CD4-positive, alpha-beta T cell treated with Interleukin-2 at 100 ng/mL for 4 hours (primary cell): ENCODE results near the gene EEIG2.
"Not testable (repeated sequence)": the region's sequence is repeated elsewhere in the genome, so short reads cannot be mapped to it uniquely, and the experiment has no call there.

Experiments used
- DNase-seq: peaks from one replicate; pipeline ENCODE4 v3.0.0-alpha.2; 2020; ENCODE audit warnings: low spot score

Gene EEIG2

GRCh38 chr1:108559215-108560186 lies at the start of gene EEIG2:
Gene EEIG2, plus strand, starts transcription at chr1:108560100. Its CDS starts 329 bp downstream, at chr1:108560429.
- DNase-seq: peak; percentile 92

GRCh38 chr1:108511764-108512163 lies 48.1 kb upstream of the EEIG2 start:
- DNase-seq: no peak

GRCh38 chr1:108512239-108513043 lies 47.5 kb upstream of the EEIG2 start:
- peak; percentile 62 for DNase-seq

GRCh38 chr1:108513044-108513415 lies 46.9 kb upstream of the EEIG2 start:
- no peak for DNase-seq

GRCh38 chr1:108513914-108514313 lies 46.0 kb upstream of the EEIG2 start:
- DNase-seq: not testable (repeated sequence)

- not testable (repeated sequence) for DNase-seq
These were observed 42.5 kb upstream of the EEIG2 start for GRCh38 chr1:108517301-108517897.

- DNase-seq: no peak
These were observed 37.9 kb upstream of the EEIG2 start for GRCh38 chr1:108521990-108522393.

- no peak for DNase-seq
These were observed 36.1 kb upstream of the EEIG2 start for GRCh38 chr1:108523829-108524228.

GRCh38 chr1:108524676-108525075 lies 35.2 kb upstream of the EEIG2 start:
- DNase-seq: no peak

- DNase-seq: no peak
These were observed 32.8 kb upstream of the EEIG2 start for GRCh38 chr1:108527135-108527534.

- DNase-seq: no peak
These were observed 32.1 kb upstream of the EEIG2 start for GRCh38 chr1:108527837-108528236.

- DNase-seq: no peak
These were observed 28.5 kb upstream of the EEIG2 start for GRCh38 chr1:108531444-108531843.

GRCh38 chr1:108532730-108533129 lies 27.2 kb upstream of the EEIG2 start:
- DNase-seq: no peak

- no peak for DNase-seq
These were observed 26.4 kb upstream of the EEIG2 start for GRCh38 chr1:108533351-108534083.

- DNase-seq: no peak
These were observed 25.1 kb upstream of the EEIG2 start for GRCh38 chr1:108534759-108535158.

- DNase-seq: not testable (repeated sequence)
These were observed 24.5 kb upstream of the EEIG2 start for GRCh38 chr1:108535315-108535897.

GRCh38 chr1:108536021-108536420 lies 23.9 kb upstream of the EEIG2 start:
- not testable (repeated sequence) for DNase-seq

- not testable (repeated sequence) for DNase-seq
These were observed 23.1 kb upstream of the EEIG2 start for GRCh38 chr1:108536791-108537190.

GRCh38 chr1:108537976-108538375 lies 21.9 kb upstream of the EEIG2 start:
- DNase-seq: no peak

- no peak for DNase-seq
These were observed 18.9 kb upstream of the EEIG2 start for GRCh38 chr1:108540977-108541376.

- DNase-seq: no peak
These were observed 18.0 kb upstream of the EEIG2 start for GRCh38 chr1:108541861-108542260.
